ENCODE data around the gene DNASE2.

The DNASE2 gene

DNA sequence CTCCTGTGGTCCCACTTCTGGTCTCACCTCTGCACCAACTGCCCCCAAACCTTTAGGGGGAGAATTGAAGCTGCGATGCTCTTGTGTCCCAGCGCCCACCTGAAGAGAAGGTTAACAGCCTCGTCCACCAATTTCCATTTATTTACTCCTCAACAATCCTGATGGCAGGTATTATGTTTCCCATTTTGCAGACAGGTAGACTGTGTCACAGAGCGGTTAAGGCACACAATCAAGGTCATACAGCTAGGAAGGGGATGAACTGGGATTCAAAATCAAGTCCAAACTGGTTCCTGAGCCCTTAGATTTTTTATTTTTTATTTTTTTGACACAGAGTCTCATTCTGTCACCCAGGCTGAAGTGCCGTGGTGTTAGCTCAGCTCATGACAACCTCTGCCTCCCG, 6.2 kb downstream of the DNASE2 start:
- H3K4me3 ChIP-seq (ENCODE audit: low read length) = no peak overlapping the region
- TF ChIP-seq, protein P1, sequence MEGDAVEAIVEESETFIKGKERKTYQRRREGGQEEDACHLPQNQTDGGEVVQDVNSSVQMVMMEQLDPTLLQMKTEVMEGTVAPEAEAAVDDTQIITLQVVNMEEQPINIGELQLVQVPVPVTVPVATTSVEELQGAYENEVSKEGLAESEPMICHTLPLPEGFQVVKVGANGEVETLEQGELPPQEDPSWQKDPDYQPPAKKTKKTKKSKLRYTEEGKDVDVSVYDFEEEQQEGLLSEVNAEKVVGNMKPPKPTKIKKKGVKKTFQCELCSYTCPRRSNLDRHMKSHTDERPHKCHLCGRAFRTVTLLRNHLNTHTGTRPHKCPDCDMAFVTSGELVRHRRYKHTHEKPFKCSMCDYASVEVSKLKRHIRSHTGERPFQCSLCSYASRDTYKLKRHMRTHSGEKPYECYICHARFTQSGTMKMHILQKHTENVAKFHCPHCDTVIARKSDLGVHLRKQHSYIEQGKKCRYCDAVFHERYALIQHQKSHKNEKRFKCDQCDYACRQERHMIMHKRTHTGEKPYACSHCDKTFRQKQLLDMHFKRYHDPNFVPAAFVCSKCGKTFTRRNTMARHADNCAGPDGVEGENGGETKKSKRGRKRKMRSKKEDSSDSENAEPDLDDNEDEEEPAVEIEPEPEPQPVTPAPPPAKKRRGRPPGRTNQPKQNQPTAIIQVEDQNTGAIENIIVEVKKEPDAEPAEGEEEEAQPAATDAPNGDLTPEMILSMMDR (conservative IDR thresholded peaks at IDR 0.05; ENCODE audit: low read length) = no peak

DNA sequence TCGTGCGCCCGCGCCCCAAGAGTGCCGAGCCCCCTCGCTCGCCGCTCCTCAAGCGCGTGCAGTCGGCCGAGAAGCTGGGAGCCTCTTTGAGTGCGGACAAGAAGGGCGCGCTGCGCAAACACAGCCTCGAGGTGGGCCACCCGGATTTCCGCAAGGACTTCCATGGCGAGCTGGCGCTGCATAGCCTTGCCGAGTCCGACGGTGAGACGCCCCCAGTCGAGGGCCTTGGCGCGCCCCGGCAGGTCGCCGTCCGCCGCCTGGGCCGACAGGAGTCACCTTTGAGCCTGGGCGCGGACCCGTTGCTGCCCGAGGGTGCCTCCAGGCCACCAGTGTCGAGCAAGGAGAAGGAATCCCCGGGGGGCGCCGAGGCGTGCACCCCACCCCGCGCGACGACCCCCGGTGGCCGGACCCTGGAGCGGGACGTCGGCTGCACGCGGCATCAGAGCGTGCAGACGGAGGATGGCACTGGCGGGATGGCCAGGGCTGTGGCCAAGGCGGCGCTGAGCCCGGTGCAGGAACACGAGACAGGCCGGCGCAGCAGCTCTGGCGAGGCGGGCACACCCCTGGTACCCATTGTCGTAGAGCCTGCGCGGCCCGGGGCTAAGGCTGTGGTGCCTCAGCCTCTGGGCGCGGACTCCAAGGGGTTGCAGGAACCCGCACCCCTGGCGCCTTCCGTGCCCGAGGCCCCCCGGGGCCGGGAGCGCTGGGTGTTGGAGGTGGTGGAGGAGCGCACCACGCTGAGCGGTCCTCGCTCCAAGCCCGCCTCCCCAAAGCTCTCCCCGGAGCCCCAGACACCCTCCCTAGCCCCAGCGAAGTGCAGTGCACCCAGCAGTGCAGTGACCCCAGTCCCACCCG, 7.1 kb downstream of the DNASE2 start:
- no peak overlapping the region for H3K4me3 ChIP-seq (ENCODE audit: low read length)
- TF ChIP-seq, protein P1 (conservative IDR thresholded peaks at IDR 0.05; ENCODE audit: low read length) = no peak
- DNase-seq (ENCODE audit: low read depth) = no peak

More for the DNA sequence above, 6.2 kb downstream of the DNASE2 start:
- no peak for DNase-seq (ENCODE audit: low read depth)

DNA sequence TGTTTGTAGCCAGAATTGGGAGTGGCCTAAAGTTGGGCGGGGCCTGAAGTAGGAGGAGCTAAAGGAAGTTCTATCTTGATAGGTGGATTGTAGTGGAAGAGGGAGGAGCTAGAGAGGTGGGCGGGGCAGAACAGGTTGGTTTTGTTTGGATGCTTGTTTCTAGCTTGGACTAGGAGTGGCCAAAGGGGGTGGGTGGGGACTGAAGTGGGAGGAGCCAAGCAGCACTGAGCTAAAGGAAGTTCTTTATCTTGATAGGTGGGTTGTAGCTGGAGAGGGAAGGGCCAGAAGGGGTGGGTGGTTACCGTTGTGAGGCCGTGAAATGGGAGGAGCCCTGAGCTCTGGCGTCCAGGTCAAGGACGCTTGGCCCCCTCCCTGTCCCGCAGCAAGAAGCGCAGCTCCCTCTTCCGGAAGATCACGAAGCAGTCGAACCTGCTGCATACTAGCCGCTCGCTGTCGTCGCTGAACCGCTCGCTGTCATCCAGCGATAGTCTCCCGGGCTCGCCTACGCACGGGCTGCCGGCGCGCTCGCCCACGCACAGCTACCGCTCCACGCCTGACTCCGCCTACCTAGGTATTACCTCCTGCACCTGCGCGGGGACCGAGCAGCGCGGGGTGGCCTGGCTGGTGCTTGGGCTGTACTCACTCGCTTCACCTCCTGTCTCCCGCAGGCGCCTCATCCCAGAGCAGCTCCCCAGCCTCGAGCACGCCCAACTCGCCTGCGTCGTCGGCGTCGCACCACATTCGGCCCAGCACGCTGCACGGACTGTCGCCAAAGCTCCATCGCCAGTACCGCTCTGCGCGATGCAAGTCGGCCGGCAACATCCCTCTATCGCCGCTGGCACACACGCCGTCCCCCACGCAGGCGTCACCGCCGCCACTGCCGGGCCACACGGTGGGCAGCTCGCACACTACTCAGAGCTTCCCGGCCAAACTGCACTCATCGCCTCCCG, 8.0 kb downstream of the DNASE2 start:
- peak overlapping the region; percentile 13 for H3K4me3 ChIP-seq (ENCODE audit: low read length)

DNA sequence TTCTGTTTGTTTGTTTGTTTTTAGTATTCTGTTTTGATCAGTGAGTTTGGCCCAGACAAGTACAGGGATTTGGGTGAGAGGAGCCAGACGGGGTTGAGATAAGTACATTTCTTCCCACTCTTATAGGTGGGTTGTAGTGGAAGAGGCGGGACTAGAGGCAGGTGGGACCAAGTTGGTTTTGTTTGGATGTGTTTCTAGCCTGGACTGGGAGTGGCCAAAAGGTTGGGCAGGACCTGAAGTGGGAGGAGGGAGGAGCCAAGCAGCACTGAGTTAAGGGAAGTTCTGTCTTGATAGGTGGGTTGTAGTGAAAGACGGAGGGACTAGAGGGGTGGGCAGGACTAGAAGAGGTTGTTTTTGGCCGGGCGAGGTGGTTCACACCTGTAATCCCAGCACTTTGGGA, 9.0 kb downstream of the DNASE2 start:
- TF ChIP-seq, protein P1 (conservative IDR thresholded peaks at IDR 0.05; ENCODE audit: low read length) = no peak
- no peak for DNase-seq (ENCODE audit: low read depth)
- H3K4me3 ChIP-seq (ENCODE audit: low read length) = no peak overlapping the region

More for the DNA sequence above, 8.0 kb downstream of the DNASE2 start:
- peak; percentile 30 for DNase-seq (ENCODE audit: low read depth)
- TF ChIP-seq, protein P1 (conservative IDR thresholded peaks at IDR 0.05; ENCODE audit: low read length) = 0 out of 2 replicates have a peak, but pooled peaks have one; percentile 7

DNA sequence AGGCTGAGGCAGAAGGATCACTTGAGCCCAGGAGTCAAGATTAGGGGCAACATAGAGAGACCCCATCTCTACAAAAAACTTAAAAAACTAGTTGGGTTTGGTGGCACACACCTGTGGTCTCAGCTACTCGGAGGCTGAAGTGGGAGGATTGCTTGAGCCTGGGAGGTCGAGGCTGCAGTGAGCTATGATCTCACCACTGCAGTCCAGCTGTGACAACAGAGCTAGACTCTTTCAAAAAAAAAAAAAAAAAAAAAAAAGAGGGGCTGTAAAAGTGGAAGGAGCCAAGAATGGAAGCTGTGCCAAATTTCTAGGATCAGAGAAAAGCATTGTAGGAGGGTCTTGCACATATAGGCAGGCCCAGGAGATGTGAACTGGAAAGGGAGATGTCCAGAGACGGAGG, 9.6 kb downstream of the DNASE2 start:
- TF ChIP-seq, protein P1 (conservative IDR thresholded peaks at IDR 0.05; ENCODE audit: low read length) = no peak
- H3K4me3 ChIP-seq (ENCODE audit: low read length) = no peak overlapping the region
- DNase-seq (ENCODE audit: low read depth) = no peak

DNA sequence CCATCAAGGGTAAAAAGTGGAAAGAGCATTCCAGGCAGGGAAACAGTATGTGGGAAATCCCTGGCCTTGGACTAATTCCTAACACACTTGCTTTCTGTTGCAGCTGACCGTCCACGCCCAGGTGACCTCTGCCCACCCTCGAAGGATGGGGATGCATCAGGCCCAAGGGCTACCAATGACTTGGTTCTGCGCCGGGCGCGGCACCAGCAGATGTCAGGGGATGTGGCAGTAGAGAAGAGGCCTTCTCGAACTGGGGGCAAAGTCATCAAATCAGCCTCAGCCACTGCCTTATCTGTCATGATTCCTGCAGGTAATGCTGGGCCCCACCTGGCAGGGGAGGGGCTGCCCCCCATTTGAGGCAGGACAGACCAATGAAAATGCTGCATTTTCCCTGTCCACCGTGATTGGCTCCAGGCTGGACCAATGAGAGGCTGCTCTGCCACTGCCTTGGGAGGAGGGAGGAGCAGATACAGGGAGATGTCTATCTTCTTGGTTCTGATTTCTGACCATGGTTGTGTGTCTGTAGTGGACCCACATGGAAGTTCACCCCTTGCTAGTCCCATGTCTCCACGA, 12.6 kb downstream of the DNASE2 start:
- TF ChIP-seq, protein P1 (conservative IDR thresholded peaks at IDR 0.05; ENCODE audit: low read length) = no peak
- no peak for DNase-seq (ENCODE audit: low read depth)
- H3K4me3 ChIP-seq (ENCODE audit: low read length) = no peak overlapping the region

All from AG10803 (cell line).